NCI-H2081 treated with DMSO at 0.1 percent for 48 hours (cell line): ENCODE data around the gene MYNN.
A peak's percentile ranks its signal among the peaks of the same experiment; 100 is the strongest.

Experiments used
- DNase-seq: peaks from one replicate; lab custom pipeline; 2025; lab: John Stamatoyannopoulos, UW

The MYNN gene

DNA sequence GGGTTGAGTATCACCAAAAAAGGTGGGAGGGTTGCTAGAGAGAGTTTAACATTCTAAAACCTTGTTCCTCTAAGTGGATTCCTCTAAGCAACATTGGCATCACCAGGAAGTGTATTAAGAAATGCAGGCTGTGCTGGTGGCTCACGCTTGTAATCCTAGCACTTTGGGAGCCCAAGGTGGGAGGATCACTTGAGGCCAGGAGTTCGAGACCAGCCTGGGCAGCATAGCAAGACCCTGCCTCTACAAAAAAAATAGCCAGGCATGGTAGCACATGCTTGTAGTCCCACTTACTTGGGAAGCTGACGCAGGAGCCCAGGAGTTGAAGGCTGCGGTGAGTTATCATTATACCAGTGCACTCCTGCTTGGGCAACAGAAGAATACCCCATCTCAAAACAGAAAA, 4.6 kb downstream of the MYNN start:
- DNase-seq: no peak

DNA sequence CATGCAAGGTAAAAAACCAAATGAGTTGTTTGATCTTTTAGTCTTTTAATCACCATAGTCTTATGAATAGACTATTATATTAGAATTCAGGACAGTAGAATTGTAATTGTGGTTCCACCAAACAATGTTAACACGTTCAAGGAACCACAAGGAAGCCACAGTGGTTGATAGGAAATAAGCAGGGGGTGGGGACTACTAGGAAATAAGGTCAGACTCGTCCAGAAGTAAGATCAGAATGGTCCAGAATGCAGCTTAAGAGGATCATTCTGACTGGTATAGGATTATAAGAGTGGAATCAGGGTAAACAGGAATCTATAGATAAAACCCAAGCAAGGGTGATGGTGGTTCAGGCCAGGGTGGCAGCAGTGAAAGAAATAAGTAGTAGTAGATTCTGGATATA, 7.5 kb downstream of the MYNN start:
- DNase-seq: no peak

DNA sequence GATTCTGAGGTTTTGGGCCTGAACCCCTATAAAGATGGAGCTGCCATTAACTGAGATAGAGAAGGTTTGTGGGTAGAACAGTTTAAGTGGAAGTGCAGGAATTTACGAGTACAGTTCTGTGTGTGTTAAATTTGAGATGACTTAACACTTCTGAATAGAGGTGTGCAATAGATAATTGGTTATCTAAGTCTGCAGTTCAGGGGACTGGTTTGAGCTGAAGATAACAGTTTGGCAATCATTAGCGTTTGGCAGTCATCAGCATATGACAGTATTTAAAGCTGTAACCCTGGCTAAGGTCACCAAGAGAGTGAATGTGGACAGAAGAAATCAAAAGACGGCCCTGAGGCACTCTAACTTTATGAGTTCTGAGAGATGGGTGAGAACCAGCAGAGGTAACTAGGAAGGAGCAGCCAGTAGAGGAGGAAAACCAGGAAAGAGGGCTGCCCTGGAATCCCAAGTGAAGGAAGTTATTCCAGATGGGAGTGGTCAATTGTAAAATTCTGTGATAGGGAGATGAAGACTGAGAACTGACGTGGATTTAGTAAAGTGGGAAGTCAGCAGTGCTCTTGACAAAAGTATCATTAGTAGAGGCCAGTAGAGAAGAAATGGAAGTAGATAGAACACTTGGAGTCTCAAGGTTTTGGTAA, 8.1 kb downstream of the MYNN start:
- DNase-seq: no peak

DNA sequence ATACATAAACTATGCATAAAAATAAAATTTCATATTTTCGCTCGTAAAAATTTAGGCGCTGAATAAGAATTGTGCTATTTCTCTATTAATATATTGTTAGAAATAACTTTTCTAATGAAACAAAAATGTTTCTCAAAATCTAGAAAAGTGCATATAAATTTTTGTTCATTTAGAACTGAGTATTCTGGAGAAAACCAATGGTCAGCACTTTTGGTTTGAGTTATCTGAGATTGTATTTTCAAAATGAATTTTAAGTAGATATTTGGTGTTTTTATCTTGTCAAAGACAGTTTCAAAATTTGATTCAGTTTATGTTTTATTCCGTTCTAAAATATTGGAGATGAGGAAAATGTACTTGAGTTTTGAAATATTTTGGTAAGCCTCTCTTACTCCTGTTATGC, 13.9 kb downstream of the MYNN start:
- DNase-seq: no peak

DNA sequence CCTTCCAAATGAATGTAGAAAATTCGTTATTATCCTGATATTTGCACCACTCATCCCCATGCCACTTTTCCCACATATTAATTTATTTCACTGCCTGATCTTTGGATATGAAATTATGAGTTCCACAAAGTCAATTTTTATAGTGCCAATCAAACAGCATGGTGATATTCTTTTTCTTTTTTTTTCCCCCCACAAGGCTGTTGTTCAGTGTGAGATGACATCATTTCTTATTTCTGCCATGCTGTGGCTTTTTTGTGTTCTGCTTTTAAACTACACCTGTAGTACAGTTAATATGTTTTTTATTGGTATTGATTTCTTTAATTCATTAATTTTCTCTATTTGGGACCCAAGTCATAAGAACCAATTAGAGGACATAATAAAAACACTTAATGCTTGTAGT, 14.6 kb downstream of the MYNN start:
- DNase-seq: no peak

DNA sequence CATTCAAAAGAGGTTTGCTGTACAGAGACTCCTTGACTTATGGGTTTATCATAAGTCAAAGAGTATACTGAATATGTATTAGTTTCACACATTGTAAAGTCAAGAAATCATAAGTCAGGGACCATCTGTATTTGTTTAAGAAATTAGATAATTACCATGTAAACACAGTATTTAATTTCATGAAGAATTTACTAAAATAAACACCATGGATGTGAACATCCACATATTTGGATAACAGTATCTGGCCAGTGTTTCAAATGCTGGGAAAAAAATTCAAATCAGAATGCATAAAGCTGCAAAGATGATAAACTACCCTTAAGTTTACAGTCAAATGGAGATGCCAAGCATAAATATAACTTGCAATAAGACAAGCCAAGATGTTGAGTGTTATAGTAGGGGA, 17.0 kb downstream of the MYNN start:
- DNase-seq: no peak

DNA sequence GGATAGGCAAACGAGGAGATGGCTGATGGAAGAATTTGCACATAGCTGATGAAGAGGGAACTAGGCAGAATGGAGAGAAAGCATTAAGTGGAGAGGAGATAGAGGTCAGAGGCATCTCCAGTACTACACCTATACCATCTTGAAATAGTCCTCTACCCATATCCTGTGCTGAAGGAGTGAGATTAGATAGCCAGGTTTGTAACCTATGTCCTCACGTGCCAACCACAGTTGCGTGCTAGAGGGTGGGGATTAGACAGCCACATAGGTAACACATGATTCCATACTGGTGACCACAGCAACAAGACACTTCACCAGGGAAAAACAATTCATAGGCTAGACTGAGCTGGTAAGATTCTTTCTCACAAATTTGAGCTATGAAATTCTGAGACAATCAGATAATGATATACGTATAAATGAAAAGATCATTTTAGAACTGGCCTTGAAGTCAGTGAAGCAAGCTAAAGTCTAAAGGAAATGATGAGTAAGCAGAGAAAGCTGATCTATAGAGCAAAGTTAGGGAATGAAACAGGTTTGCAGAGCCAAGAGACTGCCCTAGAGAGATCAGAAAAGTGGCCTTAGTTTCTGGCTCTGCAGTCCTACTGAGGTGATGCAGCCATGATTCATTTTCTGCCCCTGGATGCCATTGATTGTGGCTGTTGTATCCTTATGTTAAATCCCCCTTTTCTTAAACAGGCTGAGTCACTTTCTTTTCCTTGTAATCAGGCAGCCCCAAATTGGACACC, 17.7 kb downstream of the MYNN start:
- DNase-seq: no peak

DNA sequence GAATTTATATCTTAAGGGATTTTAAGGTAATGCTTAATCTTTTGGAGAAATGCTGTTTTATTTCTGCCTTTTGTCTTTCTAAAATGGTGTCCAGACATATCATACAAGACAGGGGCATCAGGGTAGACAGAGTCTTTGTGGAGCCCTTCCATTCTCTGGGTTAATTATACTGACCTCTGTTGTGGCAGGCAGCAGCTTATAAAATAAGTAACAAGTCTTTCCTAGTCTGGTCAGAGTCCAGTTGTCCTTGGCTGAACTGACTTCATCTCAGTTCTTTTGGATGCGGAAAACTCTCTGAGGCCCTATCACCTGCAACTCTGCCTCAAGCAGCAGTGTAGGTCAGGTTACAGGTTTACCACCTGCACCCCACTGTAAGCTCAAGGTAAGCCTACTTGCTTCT, 19.2 kb downstream of the MYNN start:
- no peak for DNase-seq

DNA sequence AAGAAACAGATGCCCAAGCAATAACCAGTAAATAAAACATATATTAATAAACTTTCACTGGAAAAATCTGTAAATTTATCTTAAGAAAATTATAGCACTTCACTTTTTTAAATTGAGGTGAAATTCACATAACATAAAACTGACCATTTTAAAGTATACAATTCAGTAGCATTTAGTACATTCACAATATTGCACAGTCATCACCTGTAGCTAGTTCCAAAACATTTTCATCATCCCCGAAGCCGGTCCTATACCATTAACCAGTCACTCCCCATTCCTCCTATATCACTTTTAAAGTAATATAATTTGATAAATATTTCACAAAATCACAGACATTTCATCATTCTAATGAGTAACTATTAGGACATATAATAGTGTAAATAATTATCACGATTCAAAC, 31.5 kb downstream of the MYNN start:
- no peak for DNase-seq

DNA sequence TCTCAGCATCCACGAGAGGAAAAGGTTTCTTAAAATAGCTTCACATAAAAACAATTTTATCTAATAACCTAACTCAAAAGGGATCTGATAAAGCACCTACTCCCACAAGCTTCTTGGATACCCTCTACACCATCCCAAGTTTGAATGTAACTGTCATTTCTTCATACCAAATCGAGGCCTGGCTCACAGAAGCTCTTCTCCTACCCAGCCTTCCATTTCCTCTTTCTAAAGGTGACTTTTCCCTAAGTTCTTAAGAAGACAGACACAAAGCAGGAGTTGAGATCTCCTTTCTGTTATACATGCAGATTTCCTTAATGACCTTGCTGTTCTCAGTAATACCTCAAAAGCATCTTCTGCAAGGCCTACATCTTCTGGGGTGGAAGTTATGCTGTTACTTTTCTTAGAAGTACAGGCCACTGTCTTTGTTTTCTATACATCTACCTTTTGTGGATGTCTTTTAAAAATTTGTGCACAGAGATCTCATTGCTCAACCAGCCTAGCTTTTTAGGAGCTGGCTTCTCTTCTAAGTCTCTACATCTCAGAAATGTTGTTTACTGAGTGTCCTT, 36.1 kb downstream of the MYNN start:
- DNase-seq: no peak

DNA sequence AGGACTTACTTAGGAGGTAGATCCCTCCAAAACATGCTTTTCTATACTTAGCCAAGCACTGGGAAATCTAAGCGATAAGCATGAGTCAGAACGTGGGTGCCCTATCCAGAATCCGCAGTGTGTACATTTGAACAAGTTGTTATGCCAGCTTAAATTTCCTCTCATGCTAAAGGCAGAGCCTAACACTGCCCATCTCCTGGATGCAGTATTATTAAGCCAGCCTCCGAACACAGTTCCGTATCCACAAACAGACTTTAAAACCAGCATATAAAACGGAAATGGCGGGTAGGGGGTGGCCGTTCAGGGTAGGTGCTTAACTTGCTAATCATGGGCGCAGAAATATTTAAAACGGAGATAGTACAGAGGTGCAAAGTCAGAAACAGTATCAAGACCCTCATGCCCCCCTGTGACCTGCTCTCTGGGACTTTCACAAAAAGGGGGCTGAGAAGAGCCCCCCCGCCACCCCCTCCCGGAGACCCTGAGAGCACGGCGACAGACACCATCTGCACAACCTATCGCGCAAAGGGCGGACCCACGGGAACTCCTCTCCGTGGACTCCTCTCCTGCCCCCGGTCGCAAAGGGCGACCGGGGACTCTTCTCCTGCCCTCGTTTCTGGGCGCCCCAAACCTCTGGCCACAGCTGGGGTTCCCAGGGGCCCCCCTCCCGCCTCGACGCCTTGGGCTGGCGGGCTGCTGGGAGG, 38.6 kb downstream of the MYNN start:
- no peak for DNase-seq

DNA sequence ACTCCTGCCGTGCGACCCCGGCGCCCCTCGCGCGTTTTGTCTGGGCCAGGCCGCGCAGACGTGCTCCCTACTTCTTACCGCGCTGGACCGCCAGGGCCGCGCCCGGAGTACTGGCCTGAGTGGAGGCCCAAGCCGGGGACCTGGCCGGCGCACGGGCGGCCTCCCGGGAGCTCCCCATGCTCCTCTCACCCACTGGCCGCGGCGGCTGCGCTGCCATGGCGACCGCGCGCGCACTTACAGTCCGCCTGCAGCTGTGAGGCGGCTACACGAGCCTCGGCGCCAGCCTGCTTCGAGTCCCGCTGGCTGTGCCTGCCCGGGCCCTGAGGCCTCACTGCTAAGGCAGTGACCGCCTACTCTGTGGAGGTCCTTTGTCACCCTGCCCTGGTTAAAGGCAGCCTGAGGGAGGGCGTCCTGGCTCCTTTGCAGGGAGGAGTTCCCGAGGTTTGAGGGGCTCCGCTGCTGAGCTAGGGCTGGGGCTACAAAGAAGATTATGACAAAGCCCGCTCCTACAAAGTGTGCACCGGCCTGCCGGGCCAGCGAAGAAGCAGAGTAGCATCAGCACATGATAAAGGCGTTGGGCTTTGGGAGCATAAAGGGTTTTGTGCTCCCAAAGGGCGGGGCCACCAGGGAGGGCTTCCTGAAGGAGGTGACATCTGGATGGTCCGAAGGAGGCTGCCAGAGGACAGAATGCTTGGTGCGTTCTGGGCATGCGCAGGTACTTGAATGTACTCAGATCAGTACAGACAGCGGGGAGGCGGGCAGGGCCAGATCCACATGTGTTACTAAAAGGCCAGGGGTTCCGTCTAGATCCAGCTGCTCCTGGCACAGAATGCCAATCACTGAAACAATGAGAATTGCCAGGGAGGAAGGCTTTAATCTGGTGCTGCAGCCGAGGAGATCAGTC, 39.4 kb downstream of the MYNN start, which contains the start of the genes LRRC34 and LRRIQ4:
Gene LRRC34, minus strand, starts transcription at position 573 of the 904 bp plus-strand sequence. Its CDS starts 356 bp downstream, at position 217.
Gene LRRIQ4, plus strand, starts transcription at position 539 of the 904 bp plus-strand sequence. CDS start 9,052 bp downstream, outside the sequence.
- DNase-seq: peak; percentile 95

DNA sequence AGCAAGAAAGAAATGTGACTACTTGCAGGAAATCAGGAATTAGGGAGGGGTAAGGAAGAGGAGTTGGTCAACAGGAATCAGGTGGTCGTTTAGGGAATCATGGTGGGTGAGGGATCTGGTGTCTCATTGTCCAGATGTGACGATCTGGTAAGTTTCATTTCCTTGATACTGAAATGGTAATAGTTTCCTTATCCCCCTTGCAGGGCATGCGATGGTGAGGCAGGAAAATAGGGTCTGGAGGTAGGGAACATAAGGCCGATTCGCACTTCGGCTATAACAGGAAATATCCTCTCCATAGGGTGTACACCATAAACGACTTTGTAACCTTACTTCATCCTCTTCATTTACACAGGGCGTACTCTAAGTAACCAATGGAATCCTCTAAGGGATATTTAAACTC, 40.1 kb downstream of the MYNN start:
- no peak for DNase-seq

DNA sequence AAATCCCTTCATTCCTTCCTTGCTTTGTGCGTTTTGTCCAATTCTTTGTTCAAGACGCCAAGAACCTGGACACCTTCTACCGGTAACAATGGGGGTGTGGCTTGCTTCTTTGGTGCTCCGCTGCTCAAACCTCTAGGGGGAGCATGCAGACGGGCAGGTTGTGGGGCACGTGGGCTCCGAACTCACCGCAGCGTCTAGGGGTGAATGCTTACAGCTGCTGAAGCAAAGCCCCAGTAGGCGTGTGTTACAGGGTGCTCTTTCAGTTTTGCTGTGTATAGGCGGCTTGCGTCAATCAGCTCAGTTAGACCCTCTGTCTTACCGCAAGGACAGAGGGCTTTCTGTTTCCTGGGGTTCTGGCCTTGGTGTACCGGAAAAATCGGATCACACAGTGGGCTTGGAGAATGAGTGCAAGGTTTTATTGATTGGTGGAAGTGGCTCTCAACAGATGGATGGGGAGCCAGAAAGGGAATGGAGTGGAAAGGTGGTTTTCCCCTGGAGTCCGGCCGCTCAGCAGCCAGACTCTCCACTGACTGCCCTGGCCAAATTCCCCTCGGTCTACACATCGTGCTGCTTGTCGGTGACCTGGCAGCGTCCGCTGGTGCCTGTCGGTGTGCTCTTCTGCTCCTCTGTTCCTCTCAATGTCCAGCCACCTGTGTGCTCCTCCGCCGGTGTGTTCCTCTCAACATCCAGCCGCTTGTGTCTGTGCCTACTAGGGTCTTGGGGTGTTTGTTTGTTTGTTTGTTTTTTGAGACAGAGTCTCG, 40.7 kb downstream of the MYNN start:
- DNase-seq: peak; percentile 72

DNA sequence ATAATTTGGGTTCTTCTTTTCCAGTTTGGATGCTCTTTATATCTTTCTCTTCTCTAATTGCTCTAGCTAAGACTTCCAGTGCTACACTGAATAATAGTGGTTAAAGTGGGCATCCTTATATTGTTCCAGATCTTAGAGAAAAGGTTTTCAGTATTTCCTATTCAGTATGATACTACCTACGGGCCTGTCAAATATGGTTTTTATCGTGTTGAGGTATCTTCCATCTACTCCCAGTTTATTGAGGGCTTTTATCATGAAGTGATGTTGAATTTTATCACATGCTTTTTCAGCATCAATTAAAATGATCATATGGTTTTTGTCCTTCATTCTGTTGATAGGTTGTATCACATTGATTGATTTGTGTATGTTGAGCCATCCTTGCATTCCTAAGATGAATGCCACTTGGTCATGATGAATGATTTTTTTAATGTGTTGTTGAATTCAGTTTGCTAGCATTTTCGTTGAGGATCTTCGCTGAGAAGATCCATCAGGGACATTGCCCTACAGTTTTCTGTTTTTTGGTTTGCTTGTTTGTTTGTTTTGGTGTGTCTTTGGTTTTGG, 42.5 kb downstream of the MYNN start:
- DNase-seq: no peak

DNA sequence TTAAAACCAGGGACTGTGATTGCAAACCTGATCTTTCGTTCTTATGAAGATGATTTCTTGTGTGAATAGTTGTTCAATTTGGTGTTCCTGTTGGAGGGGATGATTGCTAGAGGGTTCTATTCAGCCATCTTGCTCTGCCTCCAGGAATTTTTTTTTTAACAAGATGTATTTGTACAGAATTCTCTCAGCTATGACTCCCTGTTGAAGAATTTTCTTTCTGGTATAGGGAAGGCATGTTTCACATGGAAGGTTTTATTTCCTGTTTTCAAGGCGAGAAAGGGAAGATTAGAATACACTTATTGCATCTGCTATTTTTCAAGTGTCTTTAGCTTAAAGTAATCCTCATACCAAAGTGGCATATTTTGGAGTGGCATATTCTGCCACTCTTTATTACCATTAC, 45.1 kb downstream of the MYNN start:
- DNase-seq: no peak

DNA sequence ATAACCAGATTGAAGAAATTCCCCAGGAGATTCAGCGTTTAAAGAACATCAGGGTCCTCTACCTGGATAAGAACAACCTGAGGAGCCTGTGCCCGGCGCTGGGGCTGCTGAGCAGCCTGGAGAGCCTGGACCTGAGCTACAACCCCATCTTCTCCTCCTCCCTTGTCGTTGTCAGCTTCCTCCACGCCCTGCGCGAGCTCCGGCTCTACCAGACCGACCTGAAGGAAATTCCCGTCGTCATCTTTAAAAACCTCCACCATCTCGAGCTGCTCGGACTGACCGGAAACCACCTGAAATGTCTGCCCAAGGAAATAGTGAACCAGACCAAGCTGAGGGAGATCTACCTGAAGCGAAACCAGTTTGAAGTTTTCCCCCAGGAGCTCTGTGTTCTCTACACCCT, 48.9 kb downstream of the MYNN start:
- DNase-seq: no peak

DNA sequence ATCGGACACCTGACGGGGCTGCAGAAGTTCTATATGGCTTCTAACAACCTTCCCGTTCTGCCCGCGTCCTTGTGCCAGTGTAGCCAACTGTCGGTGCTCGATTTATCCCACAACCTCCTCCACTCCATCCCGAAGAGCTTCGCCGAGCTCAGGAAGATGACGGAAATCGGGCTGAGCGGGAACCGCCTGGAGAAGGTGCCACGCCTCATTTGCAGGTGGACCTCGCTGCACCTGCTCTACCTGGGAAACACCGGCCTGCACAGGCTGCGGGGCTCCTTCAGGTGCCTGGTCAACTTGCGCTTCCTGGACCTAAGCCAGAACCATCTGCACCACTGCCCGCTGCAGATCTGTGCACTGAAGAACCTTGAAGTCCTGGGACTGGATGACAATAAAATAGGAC, 49.3 kb downstream of the MYNN start:
- no peak for DNase-seq

DNA sequence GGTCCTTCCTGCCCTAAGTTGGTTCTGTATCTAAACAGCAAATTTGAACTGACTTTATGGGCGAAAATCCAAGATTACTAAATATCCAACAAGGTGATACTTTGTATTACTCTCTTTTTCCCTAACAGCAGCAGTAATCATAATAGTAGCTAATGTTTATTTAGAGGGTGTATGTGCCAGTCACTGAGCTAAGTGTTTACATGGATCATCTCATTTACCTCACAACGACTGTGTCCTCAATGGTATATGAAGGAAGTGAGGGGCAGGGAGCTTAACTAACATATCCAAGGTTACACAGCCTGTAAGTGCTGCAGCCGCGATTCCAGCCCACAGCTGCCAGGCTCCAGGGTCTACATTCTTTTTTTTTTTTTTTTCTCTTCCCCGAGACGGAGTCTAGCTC, 49.8 kb downstream of the MYNN start:
- no peak for DNase-seq

DNA sequence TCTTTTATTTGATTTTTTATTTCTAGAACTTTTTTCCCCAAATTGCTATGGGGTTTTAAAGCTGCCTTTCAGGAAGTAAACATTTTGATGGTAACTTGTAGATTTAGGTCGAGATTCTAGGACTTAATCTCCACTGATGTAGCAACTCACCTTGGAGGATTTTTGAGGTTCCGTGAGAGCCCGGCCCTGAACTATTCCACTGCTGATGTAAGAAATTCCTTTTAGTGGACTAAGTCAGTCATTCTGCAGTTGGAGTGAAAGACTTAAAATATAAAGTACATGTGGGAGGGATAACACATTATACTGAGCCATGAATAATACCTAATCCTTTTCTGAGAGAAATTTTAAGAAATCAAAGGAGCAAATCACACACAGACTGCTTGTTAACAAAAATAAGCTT, 52.1 kb downstream of the MYNN start:
- DNase-seq: no peak

DNA sequence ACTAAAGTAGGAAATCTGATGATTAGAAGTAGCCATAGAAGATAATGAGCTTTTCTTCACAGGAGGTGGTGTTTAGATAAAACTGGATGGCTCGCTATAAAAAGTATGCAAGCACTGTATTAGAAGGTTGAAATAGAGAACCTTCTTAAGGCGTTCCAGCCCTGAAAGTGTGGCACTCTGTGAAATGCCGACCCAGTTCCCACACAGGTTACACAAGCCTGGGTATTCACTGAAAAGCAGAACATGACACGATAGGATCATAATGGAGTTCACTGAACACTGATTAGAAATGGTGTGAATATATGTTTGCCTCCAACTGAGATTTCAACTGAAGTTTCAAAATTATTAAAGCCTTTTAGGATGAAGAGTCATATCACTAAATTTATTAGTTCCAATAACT, 54.5 kb downstream of the MYNN start:
- no peak for DNase-seq
